GM21360 (cell line): Measurements from ENCODE around the gene CD248.

Source experiments
- ATAC-seq: cut with Tn5 transposase; IDR thresholded peaks from one replicate; pipeline ENCODE4 v1.9.1; 2021; ENCODE audit warnings: mild to moderate bottlenecking, moderate library complexity; ENCODE audit not compliant: unreplicated experiment

CD248 gene

DNA sequence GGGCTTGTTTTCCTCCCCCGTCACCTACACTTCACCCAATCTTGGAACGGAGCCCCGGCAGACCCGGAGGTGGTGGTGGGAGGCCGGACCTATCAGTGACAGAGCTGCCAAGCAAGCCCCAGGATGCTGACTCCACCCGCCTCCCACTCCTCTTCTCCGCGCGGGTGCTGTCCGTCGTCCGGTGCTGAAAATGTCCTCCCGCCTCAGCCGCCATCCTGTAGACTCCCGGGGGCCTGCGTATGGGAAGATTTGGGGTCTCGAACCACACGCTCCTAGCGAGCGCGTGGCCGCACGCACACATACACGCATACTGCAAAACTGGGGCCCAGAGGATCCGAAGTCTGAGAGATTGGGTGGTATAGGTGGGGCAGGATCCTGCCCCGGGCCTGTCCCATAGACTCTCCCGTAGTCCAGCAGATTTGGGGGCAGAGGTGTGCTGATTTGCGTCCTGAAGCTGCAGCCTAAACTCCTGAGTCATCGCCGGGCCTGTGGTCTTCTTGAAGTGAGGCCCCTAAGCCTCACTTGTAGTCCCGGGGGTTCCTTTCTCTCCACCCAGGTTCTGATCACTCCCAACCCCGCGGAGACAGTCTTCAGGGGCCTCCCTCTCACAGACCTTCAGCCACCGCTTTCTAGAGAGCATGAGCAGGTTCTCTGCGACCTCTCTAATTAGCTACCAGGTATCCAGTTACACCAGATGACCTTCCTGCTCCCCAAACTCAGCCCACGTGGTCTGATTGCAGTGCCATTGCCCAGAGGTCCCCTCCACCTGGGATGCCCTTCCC, 27.1 kb downstream of the CD248 start:
- ATAC-seq = peak; percentile 32

GRCh38 chr11:66288671-66289547, 27.9 kb downstream of the CD248 start, which contains the start of gene YIF1A:
Gene YIF1A (minus strand): TSS chr11:66289143. CDS start chr11:66288985, 158 bp downstream.
- peak; percentile 91 for ATAC-seq

DNA sequence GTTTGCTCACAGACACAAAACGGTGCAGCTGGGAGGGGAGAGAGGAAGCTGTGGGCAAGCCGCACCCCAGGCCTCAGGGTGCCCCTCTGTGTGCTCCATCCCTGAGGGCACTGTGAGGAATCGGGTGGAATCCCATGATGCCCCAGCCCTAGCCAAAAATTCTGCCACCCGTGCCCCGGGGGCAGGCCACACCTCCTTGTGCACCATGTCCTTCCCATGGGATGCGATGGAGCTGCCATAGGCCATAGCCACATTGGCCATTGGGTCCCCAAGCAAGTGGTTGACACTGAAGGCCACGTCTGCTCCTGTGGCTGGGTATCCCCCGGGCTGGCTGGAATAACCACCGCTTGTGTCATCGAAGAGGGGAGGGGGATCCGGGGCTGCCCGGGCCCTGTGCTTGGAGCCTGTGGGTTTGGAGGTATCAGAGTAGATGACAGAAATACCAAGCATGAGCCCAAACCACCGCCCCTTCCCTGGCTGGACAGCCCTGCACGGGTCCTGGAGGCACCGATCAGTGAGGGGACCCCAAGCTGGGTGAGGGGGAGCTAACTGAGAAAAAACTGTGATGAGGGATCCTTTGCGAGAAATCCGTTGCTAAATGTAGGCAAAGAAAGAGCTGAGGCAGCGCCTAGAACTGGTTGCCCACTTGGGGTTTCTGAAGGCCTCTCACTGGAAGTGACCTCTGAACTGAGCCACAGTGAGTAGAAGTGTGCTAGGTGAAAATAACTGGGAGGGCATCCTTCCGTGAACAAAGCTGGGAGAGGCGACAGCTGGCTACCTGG, 28.8 kb downstream of the CD248 start:
- ATAC-seq = no peak

GRCh38 chr11:66287211-66287888, 29.5 kb downstream of the CD248 start:
- no peak for ATAC-seq

DNA sequence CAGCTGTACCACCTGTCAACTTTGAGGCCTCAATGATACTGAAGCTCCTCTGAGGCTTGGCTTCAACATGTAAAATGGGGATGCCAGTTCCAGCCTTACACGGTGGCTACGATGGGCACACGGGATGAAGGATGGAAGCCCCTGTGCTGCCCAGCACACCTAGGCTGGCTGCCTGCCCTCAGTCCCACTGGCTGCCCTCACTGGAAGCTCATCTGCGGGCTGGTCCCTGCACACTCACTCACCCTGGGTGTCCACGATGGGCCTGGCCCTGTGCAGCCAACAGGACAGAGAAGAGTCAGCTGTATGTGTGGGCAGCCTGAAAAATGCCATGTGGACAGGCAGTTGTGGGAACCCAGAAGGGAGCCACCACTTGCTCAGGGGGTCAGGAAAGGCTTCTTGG, 30.1 kb downstream of the CD248 start:
- ATAC-seq = no peak

GRCh38 chr11:66285250-66285947, 31.4 kb downstream of the CD248 start:
- no peak for ATAC-seq

- ATAC-seq = no peak
These were observed 32.2 kb downstream of the CD248 start for GRCh38 chr11:66284526-66285078.

DNA sequence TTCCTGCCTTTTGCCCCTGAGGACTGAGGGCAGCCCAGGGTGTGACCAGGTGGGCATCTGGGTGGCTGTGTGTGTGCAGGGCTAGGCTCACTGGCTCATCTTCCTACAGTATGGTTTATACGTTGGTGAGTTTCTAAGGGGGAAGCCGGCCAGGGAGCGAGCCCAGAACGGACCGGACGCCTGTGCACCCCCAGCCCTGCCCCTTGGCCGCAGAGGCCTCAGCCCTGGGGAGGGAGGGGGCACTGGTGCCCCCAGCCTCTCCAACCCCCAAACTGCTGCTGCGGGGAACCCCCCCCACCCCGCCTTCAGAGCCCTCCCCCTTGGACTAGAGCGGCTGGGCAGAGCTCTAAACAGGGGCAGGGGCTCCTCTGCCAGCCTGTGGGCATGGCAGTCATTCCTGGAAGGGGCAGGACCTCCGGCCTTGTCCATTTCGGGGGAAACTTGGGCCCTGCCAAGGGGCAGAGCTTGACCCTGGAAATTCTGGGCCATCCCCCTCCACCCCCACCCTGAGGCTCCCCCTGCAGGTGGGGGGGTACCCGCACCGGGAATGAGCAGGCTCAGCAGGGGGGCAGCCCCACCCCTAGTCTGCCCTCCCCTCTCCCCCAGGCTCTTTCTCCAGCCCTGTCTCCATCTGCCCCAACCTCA, 33.3 kb downstream of the CD248 start:
- no peak for ATAC-seq

DNA sequence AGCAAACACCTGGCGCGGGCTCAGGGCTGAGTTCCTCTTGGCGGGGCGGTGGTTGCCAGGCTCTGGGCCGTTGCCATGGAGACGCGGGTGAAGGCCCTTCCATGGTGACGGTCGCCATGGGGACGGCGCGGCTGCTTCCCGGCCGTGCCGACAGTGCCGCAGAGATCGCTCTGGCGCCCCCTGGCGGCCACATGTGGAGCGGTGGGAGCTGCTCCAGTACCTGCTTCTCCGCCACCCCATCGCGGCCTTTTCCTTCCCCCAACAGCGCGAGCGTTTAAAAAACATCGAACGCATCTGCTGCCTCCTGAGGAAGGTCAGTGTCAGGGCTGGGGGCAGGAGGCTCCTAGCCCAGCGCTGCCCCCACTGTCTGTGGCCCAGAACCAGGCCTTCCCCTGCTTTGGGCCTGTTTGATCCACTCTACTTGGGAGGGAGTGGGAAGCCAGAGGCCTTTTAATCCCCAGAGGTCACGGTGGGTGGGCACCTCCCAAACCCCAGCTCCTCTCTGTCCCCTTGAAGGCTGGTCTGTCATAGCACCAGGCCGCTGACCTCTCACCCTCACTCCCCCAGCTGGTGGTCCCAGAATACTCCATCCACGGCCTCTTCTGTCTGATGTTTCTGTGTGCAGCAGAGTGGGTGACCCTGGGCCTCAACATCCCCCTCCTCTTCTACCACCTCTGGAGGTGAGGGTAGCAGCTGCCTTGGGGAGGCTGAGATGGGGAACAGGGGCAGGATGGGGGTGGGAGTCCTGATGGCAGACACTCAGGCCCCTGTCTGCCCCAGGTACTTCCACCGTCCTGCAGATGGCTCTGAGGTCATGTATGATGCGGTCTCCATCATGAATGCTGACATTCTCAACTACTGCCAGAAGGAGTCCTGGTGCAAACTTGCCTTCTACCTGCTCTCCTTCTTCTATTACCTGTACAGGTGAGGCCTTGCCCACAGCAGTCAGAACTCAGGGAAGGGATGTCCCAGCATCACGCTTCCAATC, 34.1 kb downstream of the CD248 start:
- peak; percentile 63 for ATAC-seq

- no peak for ATAC-seq
These were observed 34.9 kb downstream of the CD248 start for GRCh38 chr11:66281776-66282467.

- no peak for ATAC-seq
These were observed 35.8 kb downstream of the CD248 start for GRCh38 chr11:66281001-66281400.

DNA sequence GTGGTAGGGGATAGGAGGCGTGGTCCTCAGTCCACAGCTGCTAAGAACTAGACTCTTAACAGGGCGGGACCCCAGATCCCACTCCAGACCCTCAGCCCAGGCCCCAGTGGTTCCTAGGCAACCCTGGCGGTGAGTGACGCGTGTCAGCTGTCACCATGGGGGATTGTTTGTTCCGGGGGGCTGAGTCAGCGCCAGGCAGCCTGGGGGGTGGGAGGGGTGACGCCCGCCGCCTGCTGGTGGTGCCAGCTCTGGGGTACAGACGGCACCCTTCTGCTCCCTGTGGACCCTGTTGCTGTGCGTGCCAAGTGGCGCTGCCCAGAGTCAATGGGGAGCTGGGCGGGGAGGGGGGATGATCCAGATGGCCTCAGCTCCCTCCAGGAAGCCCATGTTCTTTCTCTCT, 36.4 kb downstream of the CD248 start:
- ATAC-seq = no peak

DNA sequence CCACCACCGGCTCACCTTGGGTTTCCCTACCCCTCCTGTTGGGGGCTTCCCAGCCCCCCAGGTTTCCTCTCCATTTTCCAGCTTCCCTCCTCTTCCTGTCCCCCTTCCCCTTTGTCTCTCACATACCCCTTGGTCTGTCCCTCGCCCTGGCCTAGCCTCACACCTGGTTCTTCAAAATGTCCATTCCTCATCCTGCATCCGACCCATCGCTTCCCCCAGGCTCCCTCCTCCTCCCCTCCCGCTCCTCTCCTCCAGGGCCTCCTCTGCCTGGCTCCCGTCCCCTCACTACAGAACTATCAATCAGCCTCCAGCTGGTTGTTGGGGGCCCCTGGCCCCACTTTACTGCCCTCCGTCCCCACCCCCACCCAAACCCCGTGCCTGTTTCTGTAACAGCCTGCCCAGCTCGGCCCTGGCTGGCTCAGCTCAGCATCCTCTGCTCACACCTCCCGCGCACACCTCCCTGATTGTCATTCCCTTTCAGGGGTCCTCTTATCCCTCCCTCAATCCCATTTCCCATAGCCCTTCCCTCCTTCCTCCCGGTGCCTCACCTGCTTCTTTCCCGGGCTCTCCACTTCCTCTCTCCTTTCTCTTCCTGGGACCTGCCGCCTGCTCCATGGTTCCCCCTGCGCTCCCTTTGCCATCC, 37.6 kb downstream of the CD248 start:
- no peak for ATAC-seq

GRCh38 chr11:66278363-66279091, 38.3 kb downstream of the CD248 start:
- ATAC-seq = no peak

DNA sequence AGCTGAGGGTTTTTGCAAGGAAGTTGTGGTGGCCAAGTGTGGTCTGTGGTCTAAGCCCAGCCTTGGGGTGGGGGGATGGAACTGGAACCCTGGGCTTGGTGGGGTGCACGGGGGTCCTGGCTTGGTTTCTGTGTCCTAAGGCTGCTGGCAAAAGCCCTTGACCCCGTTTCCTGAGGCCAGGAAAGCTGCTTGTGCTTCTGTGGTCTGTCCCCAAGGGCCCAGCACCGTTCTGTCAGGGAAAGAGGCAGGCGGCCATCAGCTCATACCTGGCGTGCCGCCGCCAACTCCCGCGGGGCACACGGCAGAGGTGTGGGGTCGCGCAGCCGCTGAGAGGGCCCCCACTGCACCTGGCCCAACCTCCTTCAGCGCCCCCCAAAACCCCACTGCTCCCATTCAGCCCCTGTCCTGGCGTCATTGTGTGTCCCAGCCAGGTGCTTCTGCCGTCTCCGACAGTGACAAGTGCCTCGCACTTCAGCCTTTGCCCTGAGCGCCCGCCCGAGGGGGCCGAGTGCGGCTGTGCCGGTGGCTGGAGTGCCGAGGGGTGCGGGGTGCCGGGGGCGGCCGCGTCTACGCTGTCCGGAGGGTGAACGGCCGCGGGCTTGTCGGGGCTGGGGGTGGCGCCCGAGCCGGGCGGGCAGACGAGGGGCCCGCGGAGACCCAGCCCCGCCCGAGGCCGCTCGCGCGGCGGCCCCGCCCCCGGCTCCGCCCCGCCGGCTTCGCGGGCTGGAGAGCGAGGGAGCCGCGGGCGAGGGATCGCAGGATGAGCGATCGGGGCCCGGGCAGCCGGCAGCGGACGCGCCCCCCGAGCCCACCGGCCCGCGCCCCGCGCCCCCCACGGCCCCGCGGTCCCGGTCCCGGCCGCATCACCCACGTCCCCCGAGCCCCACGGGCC, 39.1 kb downstream of the CD248 start, which contains the start of gene CNIH2:
Gene CNIH2, plus strand, starts transcription at position 705 of the 892 bp plus-strand sequence. CDS start 282 bp downstream, outside the sequence.
- no peak for ATAC-seq
